GM12878 (cell line): ENCODE data around the gene P4HA2. TPM values are rescaled to one million over a fixed set of nuclear protein-coding genes. Genes with fewer than 3 reads are reported as not detected.

Experiments used
- ATAC-seq: fragments of 200-7000 bp; cut with Tn5 transposase; 3 replicates; pipeline ENCODE4 v1.9.1; 2020; ENCODE audit warnings: mild to moderate bottlenecking, moderate library complexity
- BruUV-seq: library from RNA; stranded (reverse); fragments of 400-500 nt; replicated peaks from 2 replicates; lab custom pipeline; 2021; lab: Mats Ljungman, UMichigan
- CTCF ChIA-PET: fragments of 300-600 bp; sonication (Branson Sonifier 250); formaldehyde crosslinking; extraction: SDS; loops from one replicate; lab custom pipeline; 2021; ENCODE audit warnings: inconsistent platforms; lab: Yijun Ruan, JAX
- POLR2A ChIA-PET: fragments of 350-600 bp; formaldehyde crosslinking; extraction: SDS; loops from one replicate; lab custom pipeline; 2021; ENCODE audit warnings: inconsistent platforms; lab: Charles Lee
- RAD21 ChIA-PET: fragments of 300-600 bp; sonication (Branson Sonifier 250); formaldehyde crosslinking; loops from one replicate; lab custom pipeline; 2023; ENCODE audit warnings: antibody characterized with exemption; ENCODE audit not compliant: unreplicated experiment; lab: Charles Lee
- SMC1A ChIA-PET: fragments of 300-600 bp; sonication (Branson Sonifier 250); formaldehyde crosslinking; loops from one replicate; lab custom pipeline; 2023; ENCODE audit not compliant: unreplicated experiment, uncharacterized antibody; lab: Charles Lee
- DNase-seq: peaks from one replicate; pipeline ENCODE4 v3.0.0-alpha.2; 2011; ENCODE audit warnings: low read depth, low spot score
- FAIRE-seq: peaks from 3 replicates; lab custom pipeline; 2011; peaks lifted over from hg19 to GRCh38; lab: Jason Lieb, UNC
- H2AFZ ChIP-seq: 2 replicates; pipeline ENCODE4 v1.6.0; 2011; ENCODE audit warnings: low read depth, low read length, control low read depth; ENCODE audit not compliant: control insufficient read depth
- H3K27ac ChIP-seq: 2 replicates; pipeline ENCODE4 v1.5.1; 2011; ENCODE audit warnings: control low read depth; ENCODE audit not compliant: control insufficient read depth, insufficient read depth
- H3K27me3 ChIP-seq, 2 experiments: replicated peaks in 1 of 2; 2 replicates each; pipeline versions ENCODE4 v1.6.0 to v1.6.1; 2011; ENCODE audit warnings: low read length in 1 of 2; ENCODE audit not compliant: control insufficient read depth in 2 of 2, insufficient read depth in 2 of 2
- H3K36me3 ChIP-seq, 2 experiments: 2 replicates each; pipeline ENCODE4 v1.5.1; 2011; ENCODE audit warnings: low read length in 1 of 2; ENCODE audit not compliant: control insufficient read depth in 2 of 2, insufficient read depth in 2 of 2
- H3K4me1 ChIP-seq: 2 replicates; pipeline ENCODE4 v1.6.1; 2011; ENCODE audit warnings: mild to moderate bottlenecking, low read length, moderate library complexity, mixed read lengths; ENCODE audit not compliant: control insufficient read depth, insufficient read depth
- H3K4me2 ChIP-seq: 2 replicates; pipeline ENCODE4 v1.6.0; 2011; ENCODE audit warnings: control low read depth; ENCODE audit not compliant: control insufficient read depth, insufficient read depth
- H3K4me3 ChIP-seq: fragments of 200-600 bp; sonication (generic); 2 replicates; pipeline ENCODE4 v1.5.1; 2016
- H3K79me2 ChIP-seq: 2 replicates; pipeline ENCODE4 v1.6.0; 2011; ENCODE audit warnings: low read length; ENCODE audit not compliant: control insufficient read depth, insufficient read depth
- H3K9ac ChIP-seq: 2 replicates; pipeline ENCODE4 v1.8.0; 2011; ENCODE audit warnings: low read length, control low read depth, mixed read lengths; ENCODE audit not compliant: control insufficient read depth, insufficient read depth
- H3K9me3 ChIP-seq: replicated peaks from 3 replicates; pipeline ENCODE4 v1.5.1; 2011; ENCODE audit warnings: mild to moderate bottlenecking, low read length; ENCODE audit not compliant: control insufficient read depth, insufficient read depth
- H4K20me1 ChIP-seq: 2 replicates; pipeline ENCODE4 v1.6.0; 2011; ENCODE audit not compliant: control insufficient read depth, insufficient read depth
- FOXM1 ChIP-seq: IDR thresholded peaks from 2 replicates; pipeline ENCODE4 v1.6.1; 2012; ENCODE audit warnings: low read depth, mild to moderate bottlenecking, inconsistent platforms, low read length, moderate library complexity
- GATAD2B ChIP-seq: fragments of 450-650 bp; conservative IDR thresholded peaks from 2 replicates; pipeline ENCODE4 v1.6.1; 2017; ENCODE audit warnings: low read depth, mild to moderate bottlenecking, moderate library complexity
- IKZF1 ChIP-seq: fragments of 450-650 bp; conservative IDR thresholded peaks from 2 replicates; pipeline ENCODE4 v1.6.1; 2017; ENCODE audit warnings: antibody characterized with exemption, mild to moderate bottlenecking
- JUNB ChIP-seq: IDR thresholded peaks from 2 replicates; pipeline ENCODE4 v1.6.1; 2016; ENCODE audit warnings: antibody characterized with exemption, mild to moderate bottlenecking
- NFIC ChIP-seq: IDR thresholded peaks from 2 replicates; pipeline ENCODE4 v1.6.1; 2012; ENCODE audit warnings: low read depth, mild to moderate bottlenecking, inconsistent platforms, low read length, moderate library complexity
- RUNX3 ChIP-seq: IDR thresholded peaks from 2 replicates; pipeline ENCODE4 v1.6.1; 2012; ENCODE audit warnings: low read length, inconsistent platforms
- STAT1 ChIP-seq: fragments of 450-650 bp; conservative IDR thresholded peaks from 2 replicates; pipeline ENCODE4 v1.6.1; 2014; ENCODE audit warnings: antibody characterized with exemption, mild to moderate bottlenecking
- ZBTB40 ChIP-seq: fragments of 450-650 bp; IDR thresholded peaks from 2 replicates; pipeline ENCODE4 v1.6.1; 2016; ENCODE audit warnings: mild to moderate bottlenecking, moderate library complexity, borderline replicate concordance
- ZNF274 ChIP-seq: IDR thresholded peaks from one replicate; pipeline ENCODE4 v1.8.0; 2011; ENCODE audit not compliant: insufficient read length, insufficient read depth
- WGBS: methylation state at CpG from one replicate; pipeline ENCODE4 v1.1.6; 2016; ENCODE audit warnings: low lambda C conversion rate; ENCODE audit not compliant: insufficient replicate concordance, insufficient coverage; ENCODE audit errors: missing lambda C conversion rate; 5-methylcytosine and 5-hydroxymethylcytosine counted together
- in situ Hi-C: fragments of 300-500 bp; cut with MboI; formaldehyde crosslinking; loops from 9 replicates; pipeline ENCODE4 v1.14.3; 2018; ENCODE audit warnings: mixed read lengths
- intact Hi-C: fragments of 100-400 bp; cut with micrococcal nuclease; formaldehyde crosslinking; loops from one replicate; pipeline ENCODE4 v1.14.2; 2022; ENCODE audit not compliant: unreplicated experiment
- polyA plus RNA-seq, 11 experiments: library from polyadenylated mRNA; depleted of rRNA in 4 of 11; unstranded in 6 of 11; stranded (reverse) in 5 of 11; fragments of >200 nt; fragmentation: Nextera tagmentation in 4 of 11; fragmentation: Illumina TruSeq in 1 of 11; extraction: Ambion mirVana in 4 of 11; extraction: Trizol in 1 of 11; gene quantifications; 1 replicate in 1 of 11; 2 replicates in 10 of 11; pipeline versions ENCODE4 v1.2.1 to v1.2.3, GENCODE V29; 2011 to 2016; ENCODE audit warnings: inconsistent platforms in 2 of 11, missing spikeins in 2 of 11, low read depth in 1 of 11
- total RNA-seq, 4 experiments: library from RNA; depleted of rRNA in 3 of 4; stranded (reverse); fragments of >200 nt in 3 of 4; fragmentation: Illumina TruSeq in 1 of 4; extraction: Trizol in 1 of 4; gene quantifications; 2 replicates each; pipeline versions ENCODE4 v1.2.1 to v1.2.3, GENCODE V29; 2013 to 2021
- TF ChIP-seq, protein P1 (sequence below): IDR thresholded peaks from 2 replicates; pipeline ENCODE4 v1.6.1; 2011; ENCODE audit warnings: borderline replicate concordance, low read depth, mild to moderate bottlenecking, moderate library complexity, low read length; ENCODE audit not compliant: insufficient read depth, poor library complexity, severe bottlenecking

Gene P4HA2
- total and polyA plus RNA-seq, 10 of the 15 experiments (the other 5 are each of a cell fraction or from before 2014, with no cell fraction given), result 4.7 to 10.9 (median 7.5) TPM

GRCh38 chr5:132179405-132179804 is 48.2 kb downstream of the P4HA2 start:
- DNase-seq (no peak), FAIRE-seq (no peak), ATAC-seq (peak; percentile 74)
- no peak overlapping the region for H3K4me3 ChIP-seq
- no peak overlapping the region for H3K4me2 ChIP-seq
- ChIA-PET SMC1A (interaction anchor here (0.6 to 2.7 kb wide), 19 partner anchors 11 to 208 kb away, joined by 3 to 16 read pairs (median 5); partner anchors contain the start of genes P4HA2 and SLC22A5), POLR2A (interaction anchor here (0.6 to 1.0 kb wide), 2 partner anchors 11 to 605 kb away, joined by 3 to 5 read pairs; no protein-coding TSS in a partner anchor), RAD21 (interaction anchor here (0.8 to 3.1 kb wide), 12 partner anchors 11 to 327 kb away, joined by 3 to 15 read pairs (median 5); partner anchors contain the start of genes CSF2, SLC22A4 and SLC22A5), CTCF (interaction anchor here (0.5 to 6.4 kb wide), 31 partner anchors 11 to 686 kb away, joined by 3 to 52 read pairs (median 5); partner anchors contain the start of genes GDF9, SLC22A4, SLC22A5 and UQCRQ)
- no peak overlapping the region for H3K9ac ChIP-seq
- no peaks in the 10 kb centered on the region for H3K9me3 ChIP-seq
- H2AFZ ChIP-seq, result no peak overlapping the region
- no peaks in the 10 kb centered on the region for H3K27me3 ChIP-seq
- H4K20me1 ChIP-seq, result no peaks in the 10 kb centered on the region
- BruUV-seq, result no TSS peak
- H3K27ac ChIP-seq, result no peak overlapping the region
- no peak for TF ChIP-seq GATAD2B
- TF ChIP-seq NFIC, result peak; percentile 63; the same call in 1 of the 2 replicates
- peak; percentile 88 for TF ChIP-seq RUNX3
- TF ChIP-seq, protein P1, sequence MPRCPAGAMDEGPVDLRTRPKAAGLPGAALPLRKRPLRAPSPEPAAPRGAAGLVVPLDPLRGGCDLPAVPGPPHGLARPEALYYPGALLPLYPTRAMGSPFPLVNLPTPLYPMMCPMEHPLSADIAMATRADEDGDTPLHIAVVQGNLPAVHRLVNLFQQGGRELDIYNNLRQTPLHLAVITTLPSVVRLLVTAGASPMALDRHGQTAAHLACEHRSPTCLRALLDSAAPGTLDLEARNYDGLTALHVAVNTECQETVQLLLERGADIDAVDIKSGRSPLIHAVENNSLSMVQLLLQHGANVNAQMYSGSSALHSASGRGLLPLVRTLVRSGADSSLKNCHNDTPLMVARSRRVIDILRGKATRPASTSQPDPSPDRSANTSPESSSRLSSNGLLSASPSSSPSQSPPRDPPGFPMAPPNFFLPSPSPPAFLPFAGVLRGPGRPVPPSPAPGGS, result no peak
- TF ChIP-seq STAT1, result no peak
- TF ChIP-seq JUNB, result peak; percentile 60
- TF ChIP-seq FOXM1, result peak; percentile 45; the same call in 1 of the 2 replicates
- TF ChIP-seq IKZF1, result 0 out of 2 replicates have a peak, but pooled peaks have one; percentile 26
- no peak for TF ChIP-seq ZNF274
- TF ChIP-seq ZBTB40, result no peak
- in situ Hi-C loops (no loop called here), intact Hi-C loops (no loop called here)
- no peaks in the 10 kb centered on the region for H3K79me2 ChIP-seq
- 29% methylated on average over 3 of the region's 3 CpGs for WGBS
- no peaks in the 10 kb centered on the region for H3K36me3 ChIP-seq
- peaks cover 11% of the 10 kb centered on the region for H3K4me1 ChIP-seq
